Activated T-cell treated with anti-CD3 and anti-CD28 coated beads for 1 hour (primary cell): ENCODE measurements around the gene PRM1.
"Not testable (repeated sequence)": the region's sequence is repeated elsewhere in the genome, so short reads cannot be mapped to it uniquely, and the experiment has no call there.

Source experiments
- DNase-seq: peaks from one replicate; pipeline ENCODE4 v3.0.0-alpha.2; 2020; ENCODE audit warnings: low read depth

Gene PRM1

DNA sequence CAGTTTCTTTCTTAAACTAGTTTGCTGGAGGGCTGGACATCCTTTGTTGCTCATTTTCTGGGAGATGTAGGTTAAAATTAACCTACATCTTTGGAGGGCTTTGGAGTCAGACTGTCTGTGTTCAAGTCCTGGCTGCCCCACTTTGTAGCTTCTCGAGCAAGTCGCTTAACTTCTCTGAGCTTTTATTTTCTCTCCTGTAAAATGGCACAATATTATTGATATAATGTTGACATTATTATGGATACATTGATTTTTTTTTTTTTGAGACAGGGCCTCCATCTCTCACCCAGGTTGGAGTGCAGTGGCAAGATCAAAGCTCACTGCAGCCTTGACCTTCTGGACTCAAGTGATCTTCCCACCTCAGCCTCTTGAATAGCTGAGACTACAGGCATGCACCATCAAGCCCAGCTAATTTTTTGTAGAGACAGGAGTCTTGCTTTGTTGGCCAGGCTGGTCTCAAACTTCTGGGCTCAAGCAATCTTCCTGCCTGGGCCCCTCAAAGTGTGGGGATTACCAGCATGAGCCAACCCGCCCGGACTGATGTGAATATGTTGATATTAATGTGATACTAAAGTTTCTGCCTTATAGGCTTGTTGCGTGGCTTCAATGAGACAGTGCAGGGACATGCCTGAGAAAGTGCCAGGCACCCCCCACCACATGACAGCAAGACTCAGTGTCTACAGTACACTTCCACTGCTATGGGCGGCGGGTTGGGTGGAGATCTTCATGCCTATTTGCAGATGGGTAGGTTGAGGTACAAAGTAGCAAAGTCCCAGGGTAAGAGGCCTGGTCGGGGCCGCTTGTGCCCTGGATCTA, 32.6 kb upstream of the PRM1 start:
- DNase-seq, result no peak

DNA sequence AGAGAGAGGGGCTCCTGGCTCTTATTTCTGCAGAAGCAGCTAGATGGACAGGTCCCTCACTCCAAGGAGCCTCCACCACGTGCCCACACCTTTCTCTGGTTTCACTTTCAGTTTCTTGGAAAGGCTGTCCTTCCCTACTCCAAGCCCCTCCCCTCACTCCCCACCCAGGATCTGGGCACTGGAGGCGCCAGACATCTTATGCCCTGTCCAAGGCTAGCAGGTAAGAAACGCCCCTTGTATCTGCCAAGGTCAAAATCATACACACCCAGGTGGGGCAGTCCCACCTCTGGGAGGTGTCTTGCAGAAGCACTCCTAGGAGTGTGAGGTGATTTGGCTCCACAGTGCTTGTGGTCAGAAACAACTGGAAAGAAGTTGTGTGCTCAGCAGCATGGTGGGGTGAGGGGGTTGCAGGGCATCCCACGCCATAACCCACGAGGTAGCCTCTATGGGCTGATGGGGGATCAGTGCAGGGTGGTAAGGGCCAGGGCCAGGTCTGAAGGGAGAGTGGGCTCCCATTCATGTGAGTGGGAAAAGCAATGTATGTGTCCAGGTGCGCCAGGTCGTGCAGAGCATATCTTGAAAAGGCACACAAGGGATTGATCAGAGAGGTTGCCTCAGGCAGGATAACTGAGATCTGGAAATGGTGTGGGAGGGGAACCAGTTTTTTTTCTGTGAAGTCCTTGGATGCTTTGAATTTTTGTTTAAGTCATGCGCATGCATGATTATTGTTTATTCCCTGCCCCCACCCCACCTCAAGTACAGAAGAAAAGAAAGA, 31.8 kb upstream of the PRM1 start:
- no peak for DNase-seq

DNA sequence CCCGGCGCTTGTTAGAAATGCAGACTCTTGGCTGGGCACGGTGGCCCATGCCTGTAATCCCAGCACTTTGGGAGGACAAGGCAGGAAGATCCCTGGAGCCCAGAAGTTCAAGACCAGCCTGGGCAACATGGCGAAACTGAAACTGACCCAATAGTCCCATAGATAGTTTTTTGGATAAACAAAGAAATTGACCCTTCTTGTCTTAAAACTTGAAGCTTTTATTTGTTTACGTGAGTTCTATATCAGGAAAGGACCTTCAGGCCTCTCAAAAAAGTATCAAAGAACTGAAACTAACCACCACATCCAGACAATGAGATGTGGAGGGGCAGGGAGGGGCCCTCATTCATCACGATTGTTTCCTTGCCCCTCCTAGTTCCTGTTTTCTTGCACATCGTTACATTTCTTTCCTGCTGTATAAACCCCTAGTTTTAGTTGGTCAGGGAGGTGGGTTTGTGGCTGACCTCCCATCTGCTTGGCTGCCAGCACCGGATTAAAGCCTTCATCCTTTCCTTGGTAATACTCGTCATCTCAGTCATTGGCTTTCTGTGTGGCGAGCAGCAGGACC, 29.9 kb upstream of the PRM1 start:
- DNase-seq, result no peak

DNA sequence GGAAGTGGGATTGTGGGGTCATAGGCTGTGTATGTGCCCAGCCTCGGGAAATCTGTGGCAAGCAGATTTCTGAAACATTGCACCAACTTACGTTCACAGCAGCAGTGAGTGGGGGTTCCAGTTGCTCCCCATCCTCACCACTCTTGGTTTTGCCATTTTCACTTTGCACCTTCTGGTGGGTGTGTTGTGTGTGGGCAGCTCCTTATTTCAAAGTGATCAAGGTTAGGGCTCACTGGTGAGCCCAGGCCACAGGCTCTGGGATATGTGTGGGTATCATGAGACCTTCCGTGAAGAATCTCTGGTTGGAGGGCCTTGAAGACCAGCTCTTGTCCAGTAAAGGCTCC, 29.5 kb upstream of the PRM1 start:
- DNase-seq, result no peak

DNA sequence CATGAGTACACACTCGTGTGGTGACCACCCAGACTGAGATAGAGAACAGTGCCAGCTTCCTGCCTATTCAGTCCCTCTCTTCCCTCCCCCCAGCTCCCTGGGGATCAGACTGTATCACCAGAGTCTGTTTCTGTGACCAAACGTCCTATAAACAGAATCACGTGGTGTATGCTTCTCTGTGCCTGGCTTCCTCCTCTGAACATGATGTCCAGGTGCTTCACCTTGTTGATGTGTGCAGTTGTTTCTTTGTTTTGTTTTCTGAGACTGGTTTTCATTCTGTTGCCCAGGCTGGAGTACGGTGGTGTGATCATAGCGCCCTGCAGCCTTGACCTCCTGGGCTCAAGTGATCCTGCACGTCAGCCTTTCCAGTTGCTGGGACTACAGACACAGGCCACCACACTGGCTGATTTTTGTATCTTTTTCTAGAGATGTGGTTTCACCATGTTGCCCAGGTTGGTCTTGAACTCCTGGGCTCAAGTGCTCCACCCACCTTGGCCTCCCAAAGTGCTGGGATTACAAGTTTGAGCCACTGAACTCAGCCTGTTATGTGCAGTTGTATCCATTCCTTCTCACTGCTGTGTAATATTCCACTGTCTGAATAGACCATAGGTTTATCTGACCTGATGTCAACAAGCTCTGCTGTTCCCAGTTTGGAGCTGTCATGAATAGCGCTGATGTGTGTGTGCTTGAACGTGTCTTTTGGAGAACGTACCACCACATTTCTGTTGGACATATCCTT, 28.9 kb upstream of the PRM1 start:
- no peak for DNase-seq

DNA sequence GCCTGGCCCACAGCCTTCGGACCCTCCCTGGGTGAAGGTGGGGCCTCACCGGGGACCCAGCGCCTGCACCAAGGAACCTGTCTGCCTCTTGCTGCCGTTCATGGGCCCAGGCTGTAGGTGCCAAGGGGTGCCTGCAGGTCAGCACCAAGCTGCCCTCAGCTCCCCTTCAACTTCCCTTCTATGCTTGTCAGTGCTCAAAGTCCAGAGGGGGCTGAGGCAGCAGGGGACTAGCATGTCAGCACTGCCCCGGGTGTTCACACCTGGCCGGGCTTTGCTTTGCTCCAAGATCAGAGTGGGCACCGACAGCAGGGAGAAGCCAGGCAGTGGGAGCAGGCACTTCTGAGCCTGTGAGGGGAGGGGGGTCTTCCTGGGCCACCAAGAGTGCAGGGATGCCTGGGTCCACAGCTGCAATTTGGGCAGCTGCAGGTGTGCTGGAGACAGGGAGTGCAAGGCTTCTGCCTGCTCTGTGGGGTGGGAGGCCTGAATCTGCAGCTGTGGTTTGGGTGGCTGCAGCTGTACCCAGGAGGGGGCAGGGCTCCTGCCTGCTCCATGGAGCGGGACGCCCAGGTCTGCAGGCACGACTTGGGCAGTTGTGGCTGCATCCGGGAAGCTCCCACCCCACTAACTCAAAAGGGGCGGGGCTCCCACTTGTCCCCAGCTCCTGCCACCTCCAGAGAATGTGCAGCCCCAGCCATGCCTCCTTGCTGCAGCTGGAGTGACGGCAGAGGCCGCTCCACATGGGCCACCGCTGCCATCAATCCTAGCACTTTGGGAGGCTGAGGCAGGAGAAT, 27.6 kb upstream of the PRM1 start:
- DNase-seq, result no peak

DNA sequence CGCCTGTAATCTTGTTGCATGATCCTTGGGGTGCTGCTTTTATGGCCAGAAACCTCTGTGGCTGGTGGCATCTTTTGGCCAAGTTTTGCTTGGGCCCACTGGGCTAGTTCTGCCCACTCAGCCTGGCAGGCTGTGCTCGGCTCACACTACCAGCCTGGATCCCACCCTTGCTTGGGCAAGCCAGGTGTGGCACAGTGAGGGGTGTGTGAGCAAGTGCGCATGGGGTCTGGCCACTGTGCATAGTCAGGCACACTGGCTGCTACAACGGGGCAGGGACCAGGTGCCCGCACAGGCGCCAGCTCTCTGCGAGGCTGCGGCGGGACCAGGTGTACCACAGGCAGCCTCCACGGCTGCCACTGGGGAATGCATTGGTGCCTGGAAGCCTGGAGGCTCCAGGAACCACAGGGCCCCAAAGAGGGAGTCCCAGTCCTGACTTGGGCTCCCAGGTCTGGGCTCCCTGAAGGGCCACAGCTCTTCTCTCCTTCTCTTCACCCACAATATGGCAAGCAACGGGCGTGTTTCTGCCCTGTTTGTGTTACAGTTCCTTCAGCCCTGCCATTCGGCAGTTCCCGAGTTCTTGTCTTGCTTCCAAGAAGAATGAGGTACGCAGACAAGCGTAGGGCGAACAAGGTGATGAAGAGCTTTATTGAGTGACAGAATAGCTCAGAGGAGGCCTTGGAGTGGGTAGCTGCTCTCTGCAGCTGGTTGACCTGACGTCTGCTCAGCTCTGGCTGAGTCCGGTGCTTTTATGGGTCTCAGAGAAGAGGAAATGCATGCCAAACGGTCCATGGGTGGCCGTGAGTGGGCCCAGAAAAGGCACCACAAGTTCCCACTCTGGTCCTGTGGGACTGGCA, 26.7 kb upstream of the PRM1 start:
- no peak for DNase-seq

DNA sequence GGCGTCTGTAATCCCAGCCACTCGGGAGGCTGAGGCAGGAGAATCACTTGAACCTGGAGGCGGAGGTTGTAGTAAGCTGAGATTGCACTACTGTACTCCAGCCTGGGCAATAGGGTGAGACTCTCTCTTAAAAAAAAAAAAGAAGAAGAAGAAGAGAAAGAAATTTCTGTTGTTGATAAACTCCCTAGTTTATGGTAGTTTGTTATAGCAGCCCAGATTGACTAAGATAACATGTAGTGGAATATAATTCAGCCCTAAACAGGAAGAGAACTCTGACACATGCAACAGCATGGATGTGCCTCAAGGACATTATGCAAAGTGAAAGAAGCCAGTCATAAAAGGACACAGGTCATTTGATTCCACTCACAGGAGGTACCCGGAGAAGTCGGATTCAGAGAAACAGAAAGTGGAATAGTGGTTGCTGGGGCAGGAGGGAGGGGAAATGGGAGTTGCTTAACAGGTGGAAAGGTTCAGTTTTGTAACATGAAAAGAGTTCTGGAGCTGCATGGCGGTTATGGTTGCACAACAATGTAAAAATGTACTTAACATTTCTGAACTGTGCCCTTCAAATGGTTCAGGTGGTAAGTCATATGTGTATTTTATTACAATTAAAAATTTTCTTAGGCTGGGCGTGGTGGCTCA, 26.0 kb upstream of the PRM1 start:
- no peak for DNase-seq

DNA sequence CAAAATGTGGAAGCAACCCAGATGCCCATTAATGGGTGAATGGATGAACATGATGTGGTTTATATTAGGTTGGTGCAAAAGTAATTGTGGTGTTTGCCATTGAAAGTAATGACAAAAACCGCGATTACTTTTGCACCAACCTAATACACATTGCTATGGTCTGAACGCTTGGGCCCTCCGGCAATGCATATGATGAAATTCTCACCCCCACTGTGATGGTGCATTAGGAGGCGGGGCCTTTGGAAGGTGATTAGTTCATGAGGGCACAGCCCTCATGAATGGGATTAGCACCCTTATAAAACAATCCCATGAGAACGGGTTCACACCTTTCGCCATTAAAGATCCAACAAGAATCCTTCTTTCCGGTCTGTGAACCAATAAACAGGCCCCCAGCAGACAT, 25.3 kb upstream of the PRM1 start:
- no peak for DNase-seq

DNA sequence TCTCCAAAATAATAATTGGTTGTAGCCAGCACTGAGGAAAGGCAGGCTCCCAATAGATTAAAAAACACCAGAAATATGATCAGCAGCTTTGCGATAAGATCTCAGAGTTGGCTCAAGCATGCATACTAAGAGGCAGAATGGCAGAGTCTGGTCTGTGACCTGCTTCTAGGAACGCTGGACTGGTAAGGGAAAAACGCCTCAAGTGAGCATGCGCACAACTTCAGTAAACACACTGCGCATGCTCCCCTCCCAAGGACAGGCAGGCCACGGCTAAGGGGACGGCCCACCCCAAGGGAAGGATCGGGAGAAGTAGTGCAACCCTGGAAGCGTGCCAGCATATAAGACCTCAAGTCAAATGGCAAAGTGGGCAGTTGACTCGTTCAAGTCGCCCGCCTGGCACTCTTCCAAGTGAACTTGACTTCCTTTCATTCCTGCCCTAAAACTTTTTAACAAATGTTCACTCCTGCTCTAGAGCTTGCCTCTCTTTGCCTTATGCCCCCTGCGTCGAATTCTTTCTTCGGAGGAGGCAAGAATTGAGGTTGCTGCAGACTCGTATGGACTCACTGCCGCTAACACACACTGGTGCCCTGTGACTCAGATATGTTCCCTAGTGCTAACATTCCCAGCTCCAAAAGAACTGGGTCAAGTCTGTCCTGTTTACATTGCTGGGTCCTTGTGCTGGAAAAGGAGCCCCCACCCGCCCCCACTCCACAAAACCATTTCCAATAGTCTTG, 22.4 kb upstream of the PRM1 start:
- no peak for DNase-seq

DNA sequence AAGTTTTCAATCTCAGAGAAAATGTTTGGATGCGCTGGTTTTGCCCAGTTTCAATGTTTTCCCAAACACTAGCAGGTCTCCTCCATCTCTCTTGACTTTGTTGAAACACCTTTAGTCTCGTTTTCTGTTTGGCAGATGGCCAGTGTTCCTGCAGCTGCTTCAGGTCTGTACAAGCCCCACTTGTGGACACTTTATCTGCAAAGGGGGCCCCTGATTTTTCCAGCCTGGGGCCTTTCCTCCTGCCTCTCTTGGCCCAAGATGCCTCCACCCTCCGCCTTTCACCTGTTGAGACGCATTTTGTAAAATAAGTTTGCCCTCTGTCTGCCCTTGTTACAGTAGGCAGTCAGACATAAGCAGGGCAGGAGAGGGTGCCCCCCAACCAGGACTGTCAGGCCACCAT, 21.8 kb upstream of the PRM1 start:
- DNase-seq, result no peak

DNA sequence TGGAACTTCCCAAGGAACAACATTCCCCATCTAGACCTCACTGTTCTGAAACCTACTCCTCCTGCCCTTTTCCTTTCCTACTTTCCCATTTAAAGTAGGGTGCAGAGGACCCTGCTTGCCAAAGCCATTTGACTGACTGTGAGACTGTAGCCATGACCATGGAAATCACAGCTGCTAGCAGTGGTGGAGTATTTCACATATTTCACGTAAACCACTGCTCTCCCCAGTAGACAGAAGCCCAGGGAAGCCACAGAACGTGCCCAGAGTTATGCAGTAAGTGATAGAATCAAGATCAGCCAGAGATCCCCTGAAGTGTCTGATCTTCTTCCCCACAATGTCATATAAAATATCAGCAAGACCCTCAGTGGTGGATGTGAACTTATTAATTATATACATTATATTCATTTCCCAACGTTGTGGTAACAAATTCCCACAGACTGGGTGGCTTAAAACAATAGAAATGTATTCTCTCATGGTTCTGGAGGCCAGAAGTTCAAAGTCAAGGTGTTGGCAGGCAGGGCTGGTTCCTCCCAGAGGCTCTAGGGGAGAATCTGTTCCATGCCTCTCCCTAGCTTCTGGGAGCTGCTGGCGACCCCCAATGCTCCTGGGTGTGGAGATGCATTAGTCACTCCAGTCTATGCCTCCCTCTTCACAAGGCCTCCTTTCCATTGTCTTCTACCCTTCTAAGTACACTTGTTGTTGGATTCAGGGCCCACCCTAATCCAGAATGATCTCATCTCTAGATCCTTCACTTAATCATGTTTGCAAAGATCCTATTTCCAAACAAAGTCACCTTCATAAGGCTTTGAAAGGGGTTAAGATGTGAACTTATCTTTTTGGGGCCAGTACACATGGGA, 20.7 kb upstream of the PRM1 start:
- DNase-seq, result no peak

DNA sequence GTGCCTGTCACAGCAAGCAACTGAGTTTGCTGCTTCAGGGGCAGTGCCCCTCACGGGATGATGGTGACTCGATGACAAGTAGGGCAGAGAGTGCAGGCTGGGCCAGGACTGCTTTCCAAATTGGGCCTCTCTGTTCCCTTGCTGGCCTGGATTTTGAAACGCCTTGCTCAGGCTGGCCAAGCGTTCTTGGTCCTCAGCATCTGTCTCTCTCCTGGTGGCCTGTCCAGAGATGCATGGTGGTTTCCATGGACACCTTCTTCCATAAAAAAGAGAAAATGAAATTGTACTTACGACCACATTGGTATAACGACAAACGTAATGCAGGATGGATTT, 19.4 kb upstream of the PRM1 start:
- DNase-seq, result no peak

DNA sequence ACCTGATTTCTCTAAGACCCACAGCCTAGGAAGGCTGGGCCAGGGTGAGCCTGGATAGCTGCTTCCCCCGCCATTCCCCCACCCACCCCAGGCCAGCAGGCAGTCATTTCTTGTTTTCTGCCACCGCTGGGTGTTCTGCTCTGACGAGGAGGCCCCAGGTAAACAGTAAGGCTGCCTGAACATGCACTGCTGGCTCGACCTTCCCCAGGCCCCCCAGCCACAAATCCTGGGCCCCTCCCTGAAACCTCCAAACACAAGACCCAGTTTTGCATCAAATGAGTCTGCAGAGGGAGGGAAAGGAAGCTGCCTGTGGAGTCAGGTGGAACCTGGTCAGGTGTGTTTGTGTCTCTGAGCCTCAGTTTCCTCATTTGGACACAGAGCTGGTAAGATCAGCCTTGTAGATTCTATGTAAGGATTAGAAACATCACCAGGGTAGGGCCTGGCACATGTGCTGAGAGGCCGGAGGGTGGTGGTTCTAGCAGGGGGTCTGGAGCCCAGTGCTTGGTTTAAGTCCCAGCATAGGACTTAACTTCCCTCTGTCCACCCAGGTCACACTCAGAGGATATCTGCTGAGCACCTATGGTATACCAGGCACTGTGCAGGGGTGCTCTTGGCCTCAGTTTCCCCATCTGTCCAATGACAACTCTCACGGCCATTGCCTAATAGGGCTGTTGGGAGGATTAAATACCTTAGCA, 18.9 kb upstream of the PRM1 start:
- no peak for DNase-seq

DNA sequence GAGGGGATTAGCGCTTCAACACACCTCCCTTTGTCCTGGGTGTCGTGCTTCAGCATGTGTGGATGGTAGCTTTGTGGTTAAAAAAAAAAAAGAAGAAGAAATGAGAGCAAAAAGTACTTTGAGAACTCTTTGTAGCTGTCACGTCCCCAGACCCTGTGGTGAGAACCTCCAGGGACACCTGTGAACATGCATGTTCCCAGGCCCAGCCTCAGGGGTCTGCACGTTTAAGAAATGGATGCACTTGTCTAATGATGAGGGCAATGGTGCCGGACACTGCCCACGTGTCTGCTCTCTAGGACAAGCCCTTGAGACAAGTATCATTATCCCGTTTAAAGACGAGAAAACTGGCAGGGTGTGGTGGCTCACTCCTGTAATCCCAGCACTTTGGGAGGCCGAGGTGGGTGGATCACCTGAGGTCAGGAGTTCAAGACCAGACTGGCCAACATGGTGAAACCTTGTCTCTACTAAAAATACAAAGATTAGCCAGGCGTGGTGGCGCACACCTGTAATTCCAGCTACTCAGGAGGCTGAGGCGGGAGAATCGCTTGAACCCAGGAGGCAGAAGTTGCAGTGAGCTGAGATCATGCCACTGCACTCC, 17.9 kb upstream of the PRM1 start:
- DNase-seq, result not testable (repeated sequence)

DNA sequence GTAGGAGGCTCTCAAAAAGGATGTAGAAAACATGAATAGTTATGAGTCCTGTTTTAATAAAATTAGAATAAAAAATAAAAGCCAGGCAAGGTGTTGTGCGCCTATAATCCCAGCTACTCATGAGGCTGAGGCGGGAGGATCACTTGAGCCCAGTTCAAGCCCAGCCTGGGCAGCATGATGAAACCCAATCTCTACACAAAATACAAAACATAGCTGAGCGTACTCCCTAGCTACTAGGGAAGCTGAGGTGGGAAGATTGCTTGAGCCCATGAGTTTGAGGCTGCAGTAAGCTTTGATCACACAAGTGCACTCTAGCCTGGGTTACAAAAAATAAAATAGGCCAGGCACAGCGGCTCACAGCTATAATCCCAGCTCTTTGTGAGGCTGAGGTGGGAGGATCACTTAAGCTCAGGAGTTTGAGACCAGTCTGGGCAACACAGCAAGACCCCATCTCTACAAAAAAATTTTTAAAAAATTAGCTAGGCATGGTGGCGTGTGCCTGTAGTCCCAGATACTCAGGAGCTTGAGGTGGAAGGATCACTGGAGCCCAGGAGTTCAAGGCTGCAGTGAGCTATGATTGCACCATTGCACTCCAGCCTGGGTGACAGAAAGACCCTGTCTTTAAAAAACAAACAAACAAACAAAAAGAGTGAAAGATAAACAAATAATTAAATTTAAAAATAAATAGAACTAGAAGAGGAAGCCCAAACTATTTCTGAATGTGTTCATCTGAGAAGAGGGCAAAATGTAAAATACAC, 17.2 kb upstream of the PRM1 start:
- no peak for DNase-seq
